Activated T-cell treated with anti-CD3 and anti-CD28 coated beads, Interleukin-2, amount 50 U/mL, for 24 hours (primary cell): Measurements from ENCODE around the gene ERBIN.

ENCODE experiments used
- DNase-seq: peaks from one replicate; pipeline ENCODE4 v3.0.0-alpha.2; 2020
- H3K27ac Mint-ChIP-seq: 2 replicates; pipeline ENCODE4 v1.8.0; 2020; ENCODE audit warnings: mild to moderate bottlenecking, mixed read lengths
- H3K27me3 Mint-ChIP-seq: 2 replicates; pipeline ENCODE4 v1.8.0; 2020; ENCODE audit warnings: mixed read lengths
- H3K36me3 Mint-ChIP-seq: 2 replicates; pipeline ENCODE4 v1.8.0; 2020; ENCODE audit warnings: low read depth, mixed read lengths
- H3K4me1 Mint-ChIP-seq: 2 replicates; pipeline ENCODE4 v1.8.0; 2020; ENCODE audit warnings: low read depth, mixed read lengths
- H3K4me3 Mint-ChIP-seq: 2 replicates; pipeline ENCODE4 v1.8.0; 2020; ENCODE audit warnings: mild to moderate bottlenecking, moderate library complexity, mixed read lengths
- H3K9me3 Mint-ChIP-seq: 2 replicates; pipeline ENCODE4 v1.8.0; 2020; ENCODE audit warnings: mixed read lengths

The ERBIN gene

DNA sequence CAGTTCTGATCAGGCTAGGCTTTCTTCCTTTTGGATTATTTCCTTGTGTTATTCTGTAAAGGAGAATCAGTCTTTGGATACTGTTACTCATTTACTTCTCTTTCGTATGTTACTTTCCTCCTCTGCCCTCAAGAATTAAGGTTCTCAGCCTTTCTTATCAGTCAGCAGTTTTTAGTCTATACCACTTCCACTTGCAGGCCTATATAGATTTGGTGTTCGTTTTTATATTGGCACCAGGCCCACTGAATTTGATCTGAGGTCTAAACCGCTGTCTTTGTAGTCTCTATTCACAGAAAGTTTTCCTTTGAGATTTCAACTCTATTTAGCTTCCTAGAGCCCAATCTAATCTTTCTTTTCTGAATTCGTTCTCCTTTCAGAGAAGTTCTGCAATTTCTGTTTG lies 62.8 kb downstream of the ERBIN start:
- peaks cover 39% of the 10 kb centered on the region for H3K4me1 Mint-ChIP-seq
- H3K4me3 Mint-ChIP-seq, result no peak overlapping the region

DNA sequence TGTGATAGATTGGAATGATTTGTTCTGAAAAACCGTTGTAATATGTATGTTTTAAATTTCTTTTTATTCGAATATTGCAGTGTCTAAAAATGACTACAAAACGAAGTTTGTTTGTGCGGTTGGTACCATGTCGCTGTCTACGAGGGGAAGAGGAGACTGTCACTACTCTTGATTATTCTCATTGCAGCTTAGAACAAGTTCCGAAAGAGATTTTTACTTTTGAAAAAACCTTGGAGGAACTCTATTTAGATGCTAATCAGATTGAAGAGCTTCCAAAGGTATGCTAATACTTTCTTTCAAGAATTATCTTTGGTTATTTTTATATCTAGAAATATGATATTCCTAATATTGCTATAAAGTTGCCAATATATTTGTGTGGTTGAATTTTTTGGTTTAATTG lies 66.3 kb downstream of the ERBIN start:
- Mint-ChIP-seq H3K4me3 (no peak overlapping the region), H3K27me3 (no peaks in the 10 kb centered on the region), H3K36me3 (peaks cover 57% of the 10 kb centered on the region), H3K9me3 (no peaks in the 10 kb centered on the region), H3K4me1 (peaks cover 39% of the 10 kb centered on the region), H3K27ac (no peak overlapping the region)
- no peak for DNase-seq

More for the DNA sequence above, 62.8 kb downstream of the ERBIN start:
- H3K9me3 Mint-ChIP-seq, result no peaks in the 10 kb centered on the region
- peak overlapping the region; percentile 58 for H3K27ac Mint-ChIP-seq
- peaks cover 31% of the 10 kb centered on the region for H3K36me3 Mint-ChIP-seq
- no peak for DNase-seq
- H3K27me3 Mint-ChIP-seq, result no peaks in the 10 kb centered on the region

DNA sequence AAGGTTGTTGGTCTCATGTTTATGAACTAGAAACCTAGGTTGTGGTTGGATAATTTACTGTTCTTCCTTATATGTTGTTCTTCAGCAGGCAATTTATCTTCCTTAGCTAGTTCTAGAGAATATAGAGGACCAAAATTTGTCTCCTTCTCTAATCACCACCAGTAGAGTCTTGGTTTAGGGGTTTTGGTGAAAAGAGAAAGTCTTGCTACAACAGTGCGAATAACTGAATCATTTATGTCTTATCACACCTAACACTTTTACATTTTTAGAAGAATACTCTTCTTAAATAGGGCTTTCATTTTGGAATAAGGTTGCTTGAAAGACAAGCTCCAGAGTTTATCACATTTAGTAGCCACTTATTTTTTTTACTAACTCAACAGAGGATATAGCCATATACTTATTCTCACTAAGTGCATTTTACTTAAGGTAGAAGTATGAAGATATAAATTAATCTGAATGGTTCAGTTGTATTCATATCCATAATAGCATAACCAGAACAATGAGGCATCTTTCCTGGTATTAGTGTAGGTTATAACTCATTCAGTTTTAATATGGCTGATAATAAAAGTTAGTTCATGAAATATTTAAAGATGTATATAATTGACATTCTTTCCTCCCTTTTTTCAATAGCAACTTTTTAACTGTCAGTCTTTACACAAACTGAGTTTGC lies 67.9 kb downstream of the ERBIN start:
- H3K27me3 Mint-ChIP-seq, result no peaks in the 10 kb centered on the region
- H3K27ac Mint-ChIP-seq, result peak overlapping the region; percentile 50
- peaks cover 60% of the 10 kb centered on the region for H3K36me3 Mint-ChIP-seq
- peaks cover 33% of the 10 kb centered on the region for H3K4me1 Mint-ChIP-seq
- DNase-seq, result no peak
- no peak overlapping the region for H3K4me3 Mint-ChIP-seq
- H3K9me3 Mint-ChIP-seq, result no peaks in the 10 kb centered on the region

DNA sequence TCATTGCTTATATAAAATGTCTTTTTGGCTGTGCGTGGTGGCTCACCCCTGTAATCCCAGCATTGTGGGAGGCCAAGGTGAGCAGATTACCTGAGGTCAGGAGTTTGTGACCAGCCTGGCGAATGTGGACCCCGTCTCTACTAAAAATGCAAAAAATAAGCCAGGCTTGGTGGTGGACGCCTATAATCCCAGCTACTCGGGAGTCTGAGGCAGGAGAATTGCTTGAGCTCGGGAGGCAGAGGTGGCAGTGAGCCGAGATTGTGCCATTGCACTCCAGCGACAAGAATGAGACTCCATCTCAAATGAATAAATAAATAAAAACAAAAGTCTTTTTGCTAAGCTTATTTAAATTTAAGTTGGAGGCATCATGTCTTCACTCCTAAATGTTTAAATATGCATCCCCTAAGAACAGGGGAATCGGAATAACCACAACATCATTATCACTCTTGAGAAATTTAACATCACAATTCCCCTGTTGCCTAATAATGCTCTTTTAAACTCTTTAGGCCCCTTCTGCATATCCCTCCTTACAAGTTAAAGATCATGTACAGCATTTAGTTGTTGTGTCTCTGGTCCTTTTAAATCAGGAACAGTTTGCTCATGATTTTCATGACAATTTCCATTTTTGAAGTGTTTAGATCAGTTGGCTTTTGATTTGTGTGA lies 72.8 kb downstream of the ERBIN start:
- Mint-ChIP-seq H3K9me3 (peaks cover 6% of the 10 kb centered on the region), H3K4me1 (peaks cover 62% of the 10 kb centered on the region), H3K4me3 (no peak overlapping the region), H3K36me3 (peaks cover 66% of the 10 kb centered on the region), H3K27me3 (no peaks in the 10 kb centered on the region), H3K27ac (no peak overlapping the region)
- DNase-seq, result no peak

DNA sequence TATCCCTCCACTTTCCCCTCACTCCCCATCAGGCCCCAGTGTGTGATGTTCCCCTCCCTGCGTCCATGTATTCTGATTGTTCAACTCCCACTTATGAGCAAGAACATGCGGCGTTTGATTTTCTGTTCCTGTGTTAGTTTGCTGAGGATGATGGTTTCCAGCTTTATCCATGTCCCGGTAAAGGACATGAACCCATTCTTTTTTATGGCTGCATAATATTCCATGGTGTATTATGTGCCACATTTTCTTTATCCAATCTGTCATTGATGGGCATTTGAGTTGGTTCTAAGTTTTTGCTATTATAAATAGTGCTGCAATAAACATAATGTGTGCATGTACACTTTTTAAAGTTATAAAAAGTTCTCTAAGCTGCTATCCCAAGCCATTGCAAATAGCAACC lies 75.6 kb downstream of the ERBIN start:
- Mint-ChIP-seq H3K9me3 (peaks cover 9% of the 10 kb centered on the region), H3K27ac (no peak overlapping the region), H3K4me1 (peaks cover 49% of the 10 kb centered on the region), H3K36me3 (peaks cover 67% of the 10 kb centered on the region), H3K27me3 (no peaks in the 10 kb centered on the region), H3K4me3 (no peak overlapping the region)
- no peak for DNase-seq

DNA sequence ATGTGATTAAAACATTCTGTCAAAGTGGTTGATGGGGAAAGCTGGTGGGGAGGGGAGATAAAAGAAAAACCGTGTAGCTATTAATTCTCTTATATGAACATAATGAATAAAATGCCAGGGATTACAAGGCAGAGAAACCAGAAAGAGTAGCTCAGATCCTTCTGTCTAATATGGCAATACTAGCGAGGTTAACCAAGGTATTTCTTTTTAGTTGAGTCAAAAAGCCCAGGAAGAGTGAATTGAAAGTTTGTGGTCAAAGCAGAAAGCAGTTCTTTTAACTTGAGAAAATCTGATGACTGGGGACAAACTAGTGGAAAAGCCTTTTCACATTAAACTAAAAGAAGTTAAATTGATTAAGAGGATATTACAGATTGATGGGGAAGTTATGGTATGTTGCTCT lies 76.0 kb downstream of the ERBIN start:
- H3K9me3 Mint-ChIP-seq, result peaks cover 9% of the 10 kb centered on the region
- H3K36me3 Mint-ChIP-seq, result peaks cover 62% of the 10 kb centered on the region
- H3K27me3 Mint-ChIP-seq, result no peaks in the 10 kb centered on the region
- no peak for DNase-seq
- H3K4me1 Mint-ChIP-seq, result peaks cover 49% of the 10 kb centered on the region
- peak overlapping the region; percentile 26 for H3K27ac Mint-ChIP-seq
- no peak overlapping the region for H3K4me3 Mint-ChIP-seq

DNA sequence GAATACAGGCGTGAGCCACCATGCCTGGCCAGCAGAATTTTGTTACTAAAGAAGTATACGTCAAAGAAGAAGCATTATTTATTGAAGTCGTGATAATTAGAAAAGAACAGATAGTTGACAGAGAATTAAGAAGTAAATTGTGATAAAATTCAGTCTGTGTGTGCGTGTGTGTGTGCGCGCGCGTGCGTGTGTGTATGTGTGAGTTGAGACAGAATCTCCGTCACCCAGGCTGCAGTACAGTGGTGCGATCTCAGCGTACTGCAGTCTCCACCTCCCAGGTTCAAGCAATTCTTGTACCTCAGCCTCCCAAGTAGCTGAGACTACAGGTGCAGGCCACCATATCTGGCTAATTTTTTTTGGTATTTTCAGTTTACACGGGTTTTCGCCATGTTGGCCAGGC lies 77.8 kb downstream of the ERBIN start:
- no peak for DNase-seq
- H3K27ac Mint-ChIP-seq, result no peak overlapping the region
- peaks cover 9% of the 10 kb centered on the region for H3K9me3 Mint-ChIP-seq
- no peaks in the 10 kb centered on the region for H3K27me3 Mint-ChIP-seq
- H3K36me3 Mint-ChIP-seq, result peaks cover 54% of the 10 kb centered on the region
- no peak overlapping the region for H3K4me3 Mint-ChIP-seq
- peaks cover 59% of the 10 kb centered on the region for H3K4me1 Mint-ChIP-seq

DNA sequence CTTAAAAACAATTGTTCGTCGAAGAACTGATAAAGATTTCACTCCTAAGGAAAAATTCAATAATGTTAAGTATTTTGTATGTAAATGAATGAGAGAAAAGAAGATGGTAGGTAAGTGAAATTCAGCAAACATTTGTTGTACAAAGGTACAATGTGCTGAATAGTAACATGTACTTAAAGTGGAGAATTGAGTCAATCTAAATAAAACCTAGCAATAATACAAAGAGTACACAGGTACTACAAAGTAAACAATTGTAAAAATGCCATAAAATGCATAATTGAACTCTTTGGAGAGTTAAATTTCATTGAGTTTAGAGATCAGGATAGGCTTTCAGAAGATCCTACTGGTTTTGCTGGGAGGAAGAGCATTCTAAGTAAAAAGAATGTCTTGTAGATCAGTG lies 82.9 kb downstream of the ERBIN start:
- Mint-ChIP-seq H3K4me3 (no peak overlapping the region), H3K27ac (no peak overlapping the region), H3K36me3 (peaks cover 45% of the 10 kb centered on the region), H3K9me3 (peaks cover 3% of the 10 kb centered on the region), H3K4me1 (peaks cover 59% of the 10 kb centered on the region), H3K27me3 (no peaks in the 10 kb centered on the region)
- no peak for DNase-seq

DNA sequence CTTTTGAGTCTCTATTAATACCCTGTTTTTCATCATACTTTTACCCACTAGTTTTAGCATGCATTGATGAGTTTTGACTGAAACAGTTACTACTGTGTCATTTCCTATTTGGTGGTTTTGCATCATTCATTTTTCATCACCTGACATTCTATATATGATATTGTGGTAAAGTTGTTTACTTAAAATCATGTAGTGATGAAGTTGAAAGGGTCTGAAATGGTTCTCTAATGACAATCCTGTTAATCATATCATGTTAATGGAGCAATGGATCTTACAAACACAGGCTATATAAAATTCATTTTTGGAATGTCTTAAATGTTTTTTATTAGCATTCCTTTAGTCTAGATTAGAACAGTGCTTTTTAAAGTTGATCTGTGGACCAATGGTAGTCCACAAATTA lies 84.1 kb downstream of the ERBIN start:
- DNase-seq, result no peak
- Mint-ChIP-seq H3K36me3 (peaks cover 40% of the 10 kb centered on the region), H3K4me3 (no peak overlapping the region), H3K27ac (peak overlapping the region; percentile 60), H3K27me3 (no peaks in the 10 kb centered on the region), H3K4me1 (peaks cover 53% of the 10 kb centered on the region), H3K9me3 (peaks cover 3% of the 10 kb centered on the region)

DNA sequence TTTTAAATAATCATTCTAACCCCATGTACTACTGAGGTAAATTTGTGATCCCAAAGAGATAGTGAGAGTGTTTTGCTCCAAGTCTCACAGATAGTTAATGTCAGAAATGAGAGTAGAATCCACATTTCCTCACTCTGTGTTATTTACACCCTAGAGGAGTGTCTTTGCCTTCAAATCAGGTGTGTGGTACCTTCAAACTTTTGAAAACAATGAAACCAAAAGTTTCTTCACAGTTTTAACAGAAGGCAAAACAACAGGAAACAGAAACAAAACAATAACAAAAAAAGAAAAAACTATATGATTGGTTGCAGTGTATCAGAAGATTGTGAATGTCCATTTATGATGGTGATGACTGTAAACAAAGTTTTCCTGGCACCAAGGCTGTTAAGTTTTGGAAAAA lies 85.9 kb downstream of the ERBIN start:
- H3K9me3 Mint-ChIP-seq, result no peaks in the 10 kb centered on the region
- DNase-seq, result no peak
- peaks cover 41% of the 10 kb centered on the region for H3K36me3 Mint-ChIP-seq
- no peaks in the 10 kb centered on the region for H3K27me3 Mint-ChIP-seq
- no peak overlapping the region for H3K4me3 Mint-ChIP-seq
- H3K4me1 Mint-ChIP-seq, result peaks cover 53% of the 10 kb centered on the region
- H3K27ac Mint-ChIP-seq, result no peak overlapping the region

DNA sequence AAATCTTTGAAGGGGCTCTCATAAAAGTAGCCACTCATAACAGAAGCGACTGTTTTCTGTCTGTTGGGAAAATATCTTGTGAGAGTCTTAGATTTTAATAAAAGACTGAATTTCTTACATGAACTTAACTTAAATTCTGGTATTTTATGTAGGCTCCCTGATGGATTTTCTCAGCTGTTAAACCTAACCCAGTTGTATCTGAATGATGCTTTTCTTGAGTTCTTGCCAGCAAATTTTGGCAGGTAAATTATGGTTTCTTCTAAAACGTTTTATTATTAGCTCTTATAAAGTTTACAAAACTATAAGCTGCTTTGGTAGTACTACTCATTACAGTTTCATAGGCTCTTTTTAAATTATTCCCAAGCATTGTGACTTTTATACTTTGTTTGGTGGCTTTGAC lies 87.0 kb downstream of the ERBIN start:
- Mint-ChIP-seq H3K27me3 (no peaks in the 10 kb centered on the region), H3K36me3 (peaks cover 46% of the 10 kb centered on the region), H3K4me1 (peaks cover 57% of the 10 kb centered on the region), H3K4me3 (no peak overlapping the region), H3K27ac (no peak overlapping the region), H3K9me3 (no peaks in the 10 kb centered on the region)
- DNase-seq, result no peak

DNA sequence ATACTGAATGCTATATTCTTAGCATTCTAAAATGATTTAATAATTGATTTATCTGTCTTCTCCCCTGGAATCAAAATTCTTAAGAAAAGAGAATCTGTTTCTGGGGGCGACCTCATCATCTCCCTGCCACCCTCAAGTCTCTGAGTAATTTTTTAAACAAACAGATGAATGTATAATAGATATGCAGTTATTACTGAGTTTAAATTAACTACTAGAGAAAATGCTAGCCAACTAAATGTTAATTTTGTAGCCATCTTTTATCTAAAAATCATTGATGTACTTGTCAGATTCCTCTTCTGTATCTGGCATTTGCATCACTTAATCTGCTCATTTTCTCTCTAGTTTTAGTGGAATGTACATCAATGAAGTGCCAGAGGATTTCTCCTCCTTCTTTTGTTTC lies 87.5 kb downstream of the ERBIN start:
- Mint-ChIP-seq H3K27ac (no peak overlapping the region), H3K4me1 (peaks cover 54% of the 10 kb centered on the region), H3K4me3 (no peak overlapping the region)

DNA sequence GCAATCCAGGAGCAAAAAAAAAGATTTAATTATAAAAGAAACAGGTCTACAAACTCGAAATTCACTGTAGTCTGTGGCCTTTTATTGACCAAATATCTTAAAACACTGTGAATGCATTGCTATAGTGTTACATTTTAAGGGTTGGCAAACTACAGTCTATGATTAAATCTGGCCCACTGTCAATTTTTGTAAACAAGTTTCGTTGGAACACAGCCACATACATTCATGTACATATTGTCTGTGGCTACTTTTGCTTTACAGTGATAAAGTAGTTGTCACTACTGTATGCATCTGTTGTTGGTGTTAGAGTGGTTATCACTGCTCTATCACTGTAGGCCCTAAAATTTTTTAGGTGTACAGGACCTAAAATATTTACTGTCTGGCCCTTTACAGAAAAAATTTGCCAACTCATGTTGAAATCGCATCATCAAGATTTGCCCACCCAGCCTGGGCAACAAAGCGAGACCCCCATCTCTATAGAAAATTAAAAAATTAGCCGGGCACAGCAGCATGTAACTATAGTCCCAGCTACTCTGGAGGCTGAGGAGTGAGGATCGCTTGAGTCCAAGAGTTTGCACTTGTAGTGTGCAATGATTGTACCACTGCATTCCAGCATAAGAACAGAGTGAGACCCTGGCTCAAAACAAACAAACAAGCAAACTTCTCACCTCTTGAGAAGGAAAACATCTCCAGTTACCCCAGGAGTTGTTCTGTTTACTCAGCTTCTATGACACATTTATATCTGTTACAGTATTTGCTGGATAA lies 89.0 kb downstream of the ERBIN start:
- H3K9me3 Mint-ChIP-seq, result no peaks in the 10 kb centered on the region
- peaks cover 44% of the 10 kb centered on the region for H3K36me3 Mint-ChIP-seq
- no peaks in the 10 kb centered on the region for H3K27me3 Mint-ChIP-seq
- H3K4me3 Mint-ChIP-seq, result no peak overlapping the region
- DNase-seq, result no peak
- H3K4me1 Mint-ChIP-seq, result peaks cover 46% of the 10 kb centered on the region
- H3K27ac Mint-ChIP-seq, result no peak overlapping the region

More for the DNA sequence above, 87.5 kb downstream of the ERBIN start:
- Mint-ChIP-seq H3K27me3 (no peaks in the 10 kb centered on the region), H3K36me3 (peaks cover 46% of the 10 kb centered on the region), H3K9me3 (no peaks in the 10 kb centered on the region)
- no peak for DNase-seq

DNA sequence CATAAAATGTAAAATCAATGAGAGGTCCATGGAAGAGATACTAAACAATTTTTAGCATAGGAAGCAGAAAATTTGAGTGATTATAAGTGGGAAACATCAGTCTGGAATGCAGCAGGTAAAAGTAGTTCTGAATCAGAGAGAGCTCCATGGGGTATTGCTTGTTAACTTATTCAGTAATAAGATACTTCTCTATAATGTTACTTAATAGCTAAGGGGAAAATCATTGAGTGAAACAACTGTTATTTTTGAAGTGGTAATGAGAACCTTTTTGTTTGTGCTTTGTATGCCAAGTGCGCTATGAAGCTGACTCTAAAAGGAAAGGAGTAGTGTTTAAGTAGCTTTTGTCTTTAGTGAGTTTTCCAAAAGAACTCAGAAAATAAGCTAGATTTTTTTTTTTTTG lies 95.2 kb downstream of the ERBIN start:
- H3K4me1 Mint-ChIP-seq, result peaks cover 23% of the 10 kb centered on the region
- peaks cover 40% of the 10 kb centered on the region for H3K36me3 Mint-ChIP-seq
- H3K27ac Mint-ChIP-seq, result no peak overlapping the region
- H3K4me3 Mint-ChIP-seq, result no peak overlapping the region
- H3K27me3 Mint-ChIP-seq, result no peaks in the 10 kb centered on the region
- no peaks in the 10 kb centered on the region for H3K9me3 Mint-ChIP-seq
- no peak for DNase-seq

DNA sequence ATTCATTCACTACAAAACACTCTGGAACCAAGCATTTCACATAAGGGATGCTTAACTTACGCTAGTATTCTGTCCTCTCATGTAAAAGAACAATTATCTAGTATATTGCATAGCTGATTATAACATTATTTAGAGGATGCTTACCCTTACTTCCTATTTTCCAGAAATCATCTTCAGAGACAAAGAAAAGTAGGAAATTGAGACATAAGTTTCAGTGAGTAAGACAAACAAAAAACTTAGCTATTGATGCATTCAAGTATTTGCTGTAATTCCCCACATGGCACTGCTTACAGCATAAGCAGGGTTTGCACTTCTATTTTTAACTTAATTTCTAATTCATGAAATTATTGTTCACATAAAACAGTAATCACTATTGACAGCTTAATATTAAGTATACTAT lies 112.9 kb downstream of the ERBIN start:
- H3K36me3 Mint-ChIP-seq, result peaks cover 76% of the 10 kb centered on the region
- H3K27me3 Mint-ChIP-seq, result no peaks in the 10 kb centered on the region
- no peak overlapping the region for H3K4me3 Mint-ChIP-seq
- peaks cover 12% of the 10 kb centered on the region for H3K4me1 Mint-ChIP-seq
- no peaks in the 10 kb centered on the region for H3K9me3 Mint-ChIP-seq
- DNase-seq, result no peak
- no peak overlapping the region for H3K27ac Mint-ChIP-seq
